Kidney epithelial cell (primary cell): ENCODE measurements around the gene MCEE. TPM values are rescaled to one million over a fixed set of nuclear protein-coding genes. Genes with fewer than 3 reads are reported as not detected.

ENCODE experiments used
- DNase-seq: peaks from one replicate; pipeline ENCODE4 v3.0.0-alpha.2; 2010; ENCODE audit warnings: low read depth
- H3K27me3 ChIP-seq: 2 replicates; pipeline ENCODE4 v1.6.0; 2011; ENCODE audit warnings: low read length; ENCODE audit not compliant: control insufficient read depth, insufficient read depth
- H3K36me3 ChIP-seq: 2 replicates; pipeline ENCODE4 v1.5.1; 2011; ENCODE audit warnings: low read length; ENCODE audit not compliant: control insufficient read depth, insufficient read depth
- H3K4me3 ChIP-seq: 2 replicates; pipeline ENCODE4 v1.5.1; 2011; ENCODE audit warnings: low read depth, mild to moderate bottlenecking, control low read depth, low read length
- CTCF ChIP-seq: IDR thresholded peaks from 2 replicates; pipeline ENCODE4 v1.5.1; 2011; ENCODE audit warnings: mild to moderate bottlenecking, moderate library complexity, low read length, control low read depth, inconsistent platforms; ENCODE audit not compliant: insufficient read depth, poor library complexity, severe bottlenecking
- total RNA-seq: library from RNA; depleted of rRNA; stranded (reverse); fragments of >200 nt; gene quantifications from 2 replicates; pipeline ENCODE4 v1.2.3, GENCODE V29; 2015

Gene MCEE
- total RNA-seq, 1 donor from 2014 or later = 6.7 TPM

GRCh38 chr2:71071681-71072398 is 58.2 kb downstream of the MCEE start:
- Histone ChIP-seq H3K27me3 (no peaks in the 10 kb centered on the region), H3K36me3 (peaks cover 1% of the 10 kb centered on the region), H3K4me3 (no peak overlapping the region)
- DNase-seq = no peak
- no peak for TF ChIP-seq CTCF

DNA sequence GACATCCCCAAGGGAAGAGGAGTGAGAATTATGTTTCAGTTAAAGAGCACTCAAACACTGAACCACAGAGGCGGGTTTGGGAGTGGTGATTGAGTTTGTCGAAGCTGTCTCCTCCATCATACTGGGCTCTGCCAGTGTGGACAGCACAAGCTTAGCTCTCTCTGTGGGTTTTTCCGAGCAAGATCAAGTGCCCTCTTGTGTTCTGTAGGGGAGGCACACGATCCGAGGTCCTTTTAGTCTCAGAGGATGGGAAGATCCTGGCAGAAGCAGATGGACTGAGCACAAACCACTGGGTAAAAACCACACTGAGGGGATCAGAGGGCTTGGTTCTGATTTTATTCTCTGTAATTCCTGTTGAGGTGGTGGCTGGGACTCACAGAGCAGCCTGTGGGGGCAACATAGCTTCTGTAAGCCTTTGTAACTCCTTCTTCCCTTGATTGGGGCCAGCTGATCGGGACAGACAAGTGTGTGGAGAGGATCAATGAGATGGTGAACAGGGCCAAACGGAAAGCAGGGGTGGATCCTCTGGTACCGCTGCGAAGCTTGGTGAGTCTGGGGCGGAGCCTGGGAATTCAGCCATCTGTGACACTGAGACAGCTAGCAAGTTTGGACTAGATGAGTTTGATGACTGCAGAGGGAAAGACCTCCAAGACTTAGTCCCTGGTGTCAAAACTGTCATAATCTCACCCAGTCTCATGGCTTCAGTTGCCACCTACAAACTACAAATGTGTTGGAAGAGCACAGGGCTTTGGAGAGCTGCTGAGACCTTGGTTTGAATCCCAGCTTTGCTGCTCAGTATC is 59.5 kb downstream of the MCEE start:
- no peak for TF ChIP-seq CTCF
- DNase-seq = no peak
- Histone ChIP-seq H3K4me3 (no peak overlapping the region), H3K27me3 (no peaks in the 10 kb centered on the region), H3K36me3 (peaks cover 1% of the 10 kb centered on the region)

GRCh38 chr2:71069376-71069775 is 60.7 kb downstream of the MCEE start:
- TF ChIP-seq CTCF = no peak
- peaks cover 1% of the 10 kb centered on the region for H3K36me3 ChIP-seq
- DNase-seq = no peak

DNA sequence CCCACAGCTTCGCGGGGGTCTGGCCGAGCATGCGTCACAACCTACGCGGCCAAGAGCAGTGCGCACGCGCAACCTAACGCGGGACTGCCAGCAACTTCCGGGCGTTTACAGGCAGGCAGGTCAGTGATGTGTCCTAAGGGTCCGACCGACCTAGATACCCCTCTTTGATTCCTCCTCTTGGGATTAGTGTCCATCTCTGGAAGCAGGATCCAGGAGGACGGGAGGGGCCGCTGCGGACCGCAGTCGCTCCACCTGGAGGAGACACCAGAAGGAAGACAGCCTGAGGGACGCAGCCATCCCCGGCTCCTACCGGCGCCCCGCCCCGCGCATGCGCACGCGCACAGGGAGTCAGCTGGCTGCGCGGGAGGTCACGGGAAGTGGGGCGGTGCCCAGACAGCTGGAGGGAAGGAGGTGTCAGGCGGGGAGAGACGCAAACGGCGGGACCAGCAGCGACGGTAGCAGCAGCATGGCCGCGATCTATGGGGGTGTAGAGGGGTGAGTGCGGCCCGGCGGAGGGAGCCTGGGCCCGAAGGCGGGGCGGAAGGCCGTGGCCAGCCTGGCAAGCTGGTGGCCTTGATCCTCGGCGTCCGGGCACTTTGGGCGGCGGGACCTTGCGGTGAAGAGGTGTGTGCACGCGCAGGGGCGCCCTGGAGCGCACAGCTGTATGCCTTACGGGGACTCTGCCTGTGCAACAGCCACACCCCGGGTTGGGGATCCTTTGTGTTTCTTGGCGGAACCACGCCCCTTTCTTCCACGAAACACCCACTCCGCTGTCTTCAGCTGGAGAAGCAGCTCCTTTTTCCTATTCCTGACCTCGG is 61.6 kb downstream of the MCEE start, which contains the start of gene NAGK:
Gene NAGK, plus strand, starts transcription at position 431 of the 818 bp plus-strand sequence. Its CDS starts 36 bp downstream, at position 467.
- peak; percentile 75 for DNase-seq
- TF ChIP-seq CTCF = no peak
- H3K27me3 ChIP-seq = no peaks in the 10 kb centered on the region
- H3K4me3 ChIP-seq = peak within 1 kb of the TSS; percentile 72
- no peaks in the 10 kb centered on the region for H3K36me3 ChIP-seq

More at GRCh38 chr2:71069376-71069775, 60.7 kb downstream of the MCEE start:
- H3K27me3 ChIP-seq = no peaks in the 10 kb centered on the region
- H3K4me3 ChIP-seq = peak overlapping the region; percentile 72

DNA sequence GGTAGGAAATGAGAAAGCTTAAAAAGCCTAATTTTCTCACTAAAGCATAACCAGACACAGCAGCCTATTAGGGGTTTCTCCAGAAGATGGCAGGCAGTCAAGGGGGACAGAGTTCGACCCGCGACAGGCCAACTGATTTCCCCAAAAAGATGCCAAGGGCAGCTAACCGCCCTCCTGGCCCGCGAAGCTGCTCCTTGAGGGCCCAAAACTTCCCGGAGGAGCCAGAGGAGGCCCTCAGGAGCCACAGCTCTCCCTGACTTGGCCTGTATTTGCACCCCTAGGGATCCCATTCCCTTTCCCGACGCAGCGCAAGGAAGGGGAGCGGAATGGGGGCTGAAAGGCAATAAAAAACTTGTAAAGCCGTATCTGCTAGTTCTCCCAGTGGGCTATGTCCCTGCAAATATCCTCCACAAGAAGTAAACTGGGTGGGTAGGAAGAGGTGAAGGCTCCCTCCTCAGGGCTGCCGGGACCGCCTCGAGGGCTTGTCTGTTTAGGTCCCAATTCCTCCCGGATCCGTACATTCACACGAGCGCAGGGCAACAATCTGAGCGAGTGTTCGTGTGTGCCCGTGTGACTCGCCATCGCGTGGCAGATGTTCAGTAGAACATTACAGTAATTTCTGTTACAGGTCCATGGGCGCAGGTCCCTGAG is 62.3 kb downstream of the MCEE start:
- peak; percentile 5 for TF ChIP-seq CTCF
- Histone ChIP-seq H3K36me3 (no peaks in the 10 kb centered on the region), H3K4me3 (peak overlapping the region; percentile 72), H3K27me3 (no peaks in the 10 kb centered on the region)
- no peak for DNase-seq
